SU-DHL-6 (cell line): Measurements from ENCODE around the gene STIP1.

Source experiments
- H2AFZ ChIP-seq: fragments of 200-600 bp; sonication (generic); 2 replicates; pipeline ENCODE4 v1.6.1; 2014; ENCODE audit warnings: low read depth, mild to moderate bottlenecking, moderate library complexity, mixed read lengths, antibody characterized with exemption, low read length; ENCODE audit not compliant: severe bottlenecking
- H3F3A ChIP-seq: fragments of 200-600 bp; shearing (Covaris generic); 2 replicates; pipeline ENCODE4 v1.6.0; 2016; ENCODE audit warnings: antibody characterized with exemption, mild to moderate bottlenecking; ENCODE audit not compliant: insufficient read depth
- H3K27ac ChIP-seq: fragments of 200-600 bp; sonication (generic); 2 replicates; pipeline ENCODE4 v1.5.1; 2016; ENCODE audit warnings: low read depth, mild to moderate bottlenecking, low read length, moderate library complexity, mixed read lengths
- H3K27me3 ChIP-seq: fragments of 200-600 bp; sonication (generic), shearing (Covaris generic); 2 replicates; pipeline ENCODE4 v1.6.0; 2014; ENCODE audit warnings: mild to moderate bottlenecking, low read length
- H3K36me3 ChIP-seq: fragments of 200-600 bp; sonication (generic); 2 replicates; pipeline ENCODE4 v1.6.1; 2014; ENCODE audit warnings: mild to moderate bottlenecking, low read length, mixed read lengths
- H3K4me2 ChIP-seq: fragments of 300-600, 200-600 bp; shearing (Covaris generic), sonication (generic); 2 replicates; pipeline ENCODE4 v1.6.0; 2014; ENCODE audit warnings: low read length, low read depth, mild to moderate bottlenecking; ENCODE audit not compliant: poor library complexity, severe bottlenecking
- H3K4me3 ChIP-seq: fragments of 200-600 bp; sonication (generic); 2 replicates; pipeline ENCODE4 v1.5.1; 2014; ENCODE audit warnings: antibody characterized with exemption, low read length, mild to moderate bottlenecking, mixed read lengths; ENCODE audit not compliant: insufficient read depth, poor library complexity, severe bottlenecking
- H3K79me2 ChIP-seq: fragments of 200-600 bp; sonication (generic); 2 replicates; pipeline ENCODE4 v1.6.1; 2014; ENCODE audit warnings: mild to moderate bottlenecking, low read length, moderate library complexity; ENCODE audit not compliant: insufficient read depth
- H3K9ac ChIP-seq: fragments of 200-600 bp; sonication (generic); 2 replicates; pipeline ENCODE4 v1.7.0; 2014; ENCODE audit warnings: mild to moderate bottlenecking, low read length
- H3K9me2 ChIP-seq: fragments of 200-600 bp; sonication (generic); replicated peaks from 2 replicates; pipeline ENCODE4 v1.6.1; 2014; ENCODE audit warnings: low read length; ENCODE audit not compliant: insufficient read depth
- H3K9me3 ChIP-seq: fragments of 200-600 bp; sonication (generic); 2 replicates; pipeline ENCODE4 v1.6.1; 2014; ENCODE audit warnings: low read length, mixed read lengths; ENCODE audit not compliant: insufficient read depth
- H4K20me1 ChIP-seq: fragments of 200-600 bp; sonication (generic); 2 replicates; pipeline ENCODE4 v1.6.1; 2014; ENCODE audit warnings: low read depth, mild to moderate bottlenecking, antibody characterized with exemption, low read length, moderate library complexity, mixed read lengths
- CTCF ChIP-seq: fragments of 200-600 bp; sonication (generic); IDR thresholded peaks from one replicate; pipeline ENCODE4 v1.5.1; 2017; ENCODE audit warnings: antibody characterized with exemption, mild to moderate bottlenecking, low read length, moderate library complexity; ENCODE audit not compliant: insufficient read depth, poor library complexity, severe bottlenecking
- EZH2phosphoT487 ChIP-seq: fragments of 200-600 bp; sonication (generic), shearing (Covaris generic); conservative IDR thresholded peaks from 2 replicates; pipeline ENCODE4 v1.6.1; 2018; ENCODE audit warnings: mild to moderate bottlenecking, antibody characterized with exemption, low read length, moderate library complexity, mixed read lengths

Gene STIP1

DNA sequence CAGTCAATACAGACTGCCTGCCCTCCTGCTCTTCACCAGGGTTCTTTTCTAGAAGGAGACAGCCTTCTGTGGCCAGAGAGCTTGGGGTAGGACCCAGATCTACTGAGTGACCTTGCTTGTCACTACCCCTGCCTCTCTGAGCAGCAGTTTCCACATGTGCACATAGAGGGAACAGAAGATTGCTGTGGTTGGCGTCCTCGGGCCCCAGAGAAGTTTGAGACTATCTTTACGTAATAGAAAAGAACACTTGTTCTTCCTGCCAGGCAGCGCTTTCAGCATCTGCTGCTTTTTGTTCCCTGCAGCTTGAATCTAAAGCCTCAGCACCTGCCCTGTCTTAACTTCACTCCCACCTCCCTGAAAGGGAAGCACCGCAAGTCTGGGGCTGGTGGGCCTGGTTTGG is 53.0 kb downstream of the STIP1 start:
- Histone ChIP-seq H3K9me2 (no peaks in the 10 kb centered on the region), H2AFZ (no peak overlapping the region), H4K20me1 (no peaks in the 10 kb centered on the region), H3K4me3 (no peak overlapping the region), H3K36me3 (no peaks in the 10 kb centered on the region), H3K27me3 (no peaks in the 10 kb centered on the region), H3K27ac (peak overlapping the region; percentile 3; the same call in 1 of the 2 replicates), H3K9me3 (no peaks in the 10 kb centered on the region), H3K9ac (no peak overlapping the region), H3K4me2 (no peak overlapping the region), H3F3A (peaks cover 36% of the 10 kb centered on the region), H3K79me2 (peaks cover 13% of the 10 kb centered on the region; the same call in 1 of the 2 replicates)
- TF ChIP-seq CTCF (no peak), EZH2phosphoT487 (no peak)

GRCh38 chr11:64239662-64240434 is 53.9 kb downstream of the STIP1 start:
- TF ChIP-seq EZH2phosphoT487 (no peak), CTCF (no peak)
- H2AFZ ChIP-seq = no peak overlapping the region
- peak overlapping the region; percentile 61 for H3K4me3 ChIP-seq
- no peaks in the 10 kb centered on the region for H3K9me3 ChIP-seq
- peaks cover 42% of the 10 kb centered on the region for H3F3A ChIP-seq
- H3K27me3 ChIP-seq = no peaks in the 10 kb centered on the region
- no peaks in the 10 kb centered on the region for H4K20me1 ChIP-seq
- H3K79me2 ChIP-seq = peaks cover 14% of the 10 kb centered on the region; the same call in 1 of the 2 replicates
- peak overlapping the region; percentile 86 for H3K27ac ChIP-seq
- no peaks in the 10 kb centered on the region for H3K36me3 ChIP-seq
- H3K9ac ChIP-seq = peak overlapping the region; percentile 72
- H3K4me2 ChIP-seq = peak overlapping the region; percentile 61
- H3K9me2 ChIP-seq = no peaks in the 10 kb centered on the region

DNA sequence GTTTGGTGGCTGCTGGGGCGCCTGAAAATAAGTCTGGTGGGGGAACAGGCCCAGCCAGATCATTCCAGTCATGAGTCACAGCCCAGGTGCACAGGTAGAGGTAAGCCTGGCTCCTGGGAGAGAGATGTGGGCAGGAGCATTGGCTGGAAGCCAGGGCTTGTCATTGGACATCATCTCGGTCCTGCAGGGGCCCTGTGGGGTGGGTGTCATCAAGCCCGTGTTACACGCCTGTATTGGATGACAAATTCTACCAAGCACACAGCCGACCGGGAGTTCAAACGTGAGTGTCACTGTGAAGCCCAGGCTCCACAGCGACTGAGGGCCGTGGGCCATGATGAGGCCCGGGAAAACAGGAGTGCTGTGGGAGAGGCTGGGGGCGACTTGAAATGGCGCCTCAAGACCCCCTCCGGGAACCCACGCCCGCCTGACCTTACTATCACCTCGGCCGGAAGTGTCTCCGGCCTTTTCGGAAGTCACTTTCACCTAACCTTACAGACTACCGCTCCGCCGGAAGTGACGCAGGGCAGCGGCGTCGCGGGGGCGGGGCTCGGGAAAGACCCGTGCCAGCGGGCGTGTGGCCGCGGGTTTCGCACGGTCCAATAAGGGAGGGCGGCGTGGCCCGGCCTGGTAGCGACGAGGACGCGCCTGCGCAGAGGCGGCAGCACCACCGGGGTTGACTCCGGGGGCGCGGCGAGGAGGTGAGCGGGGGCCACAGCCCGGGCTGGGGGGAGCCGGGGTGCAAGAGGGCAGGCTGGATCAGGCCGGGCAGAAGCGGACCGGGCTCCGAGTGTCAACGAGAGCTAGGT is 54.7 kb downstream of the STIP1 start, which contains the start of gene FKBP2:
FKBP2 (plus strand) TSS at position 661 of the 806 bp plus-strand sequence. CDS start 1,293 bp downstream, outside the sequence.
- Histone ChIP-seq H3K27ac (peak within 1 kb of the TSS; percentile 86), H2AFZ (no peak within 1 kb of the TSS), H3K4me2 (peak within 1 kb of the TSS; percentile 93), H3K9me3 (no peaks in the 10 kb centered on the region), H3K36me3 (no peaks in the 10 kb centered on the region), H4K20me1 (no peaks in the 10 kb centered on the region), H3K79me2 (peaks cover 16% of the 10 kb centered on the region), H3K4me3 (peak within 1 kb of the TSS; percentile 78), H3K27me3 (no peaks in the 10 kb centered on the region), H3K9me2 (no peaks in the 10 kb centered on the region), H3F3A (peaks cover 50% of the 10 kb centered on the region), H3K9ac (peak within 1 kb of the TSS; percentile 72)
- no peak for TF ChIP-seq CTCF
- TF ChIP-seq EZH2phosphoT487 = no peak
